Hematopoietic multipotent progenitor cell treated with erythropoietin and hydrocortisone succinate and interleukin-3 and kit ligand, for 17 days (in vitro differentiated cells): ENCODE results near the gene FNIP1.
"Not testable (repeated sequence)": the region's sequence is repeated elsewhere in the genome, so short reads cannot be mapped to it uniquely, and the experiment has no call there.

ENCODE experiments used
- DNase-seq: peaks from one replicate; pipeline ENCODE4 v3.0.0-alpha.2; 2015; ENCODE audit warnings: low spot score

The FNIP1 gene

DNA sequence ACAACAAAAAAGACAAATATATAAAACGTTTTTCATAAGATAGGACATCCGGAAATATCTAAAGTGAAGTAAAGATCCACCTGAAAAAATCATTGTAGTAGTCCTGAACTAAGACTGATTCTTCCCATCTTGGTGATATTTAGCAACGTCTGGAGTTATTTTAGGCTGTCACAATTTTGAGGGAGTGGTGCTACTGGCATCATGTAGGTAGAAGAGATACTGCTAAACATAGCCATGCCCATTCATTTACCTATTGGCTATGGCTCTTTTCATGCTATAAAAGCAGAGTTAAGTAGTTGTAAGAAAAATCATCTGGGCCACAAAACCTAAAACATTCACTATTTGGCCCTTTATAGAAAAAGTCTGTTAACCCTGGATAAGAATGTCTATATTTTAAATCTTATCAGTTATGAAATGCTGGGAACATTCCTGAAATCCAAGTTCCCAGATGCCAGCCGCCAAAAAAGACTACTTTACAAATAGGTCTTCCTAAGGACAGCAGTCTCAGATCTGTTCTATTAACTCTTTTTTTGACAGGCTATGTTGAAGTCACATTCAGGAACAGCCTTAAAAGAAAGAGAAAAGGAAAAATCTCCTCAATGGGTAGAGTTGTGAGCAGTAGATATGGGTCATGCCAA lies 188.8 kb downstream of the FNIP1 start:
- no peak for DNase-seq

DNA sequence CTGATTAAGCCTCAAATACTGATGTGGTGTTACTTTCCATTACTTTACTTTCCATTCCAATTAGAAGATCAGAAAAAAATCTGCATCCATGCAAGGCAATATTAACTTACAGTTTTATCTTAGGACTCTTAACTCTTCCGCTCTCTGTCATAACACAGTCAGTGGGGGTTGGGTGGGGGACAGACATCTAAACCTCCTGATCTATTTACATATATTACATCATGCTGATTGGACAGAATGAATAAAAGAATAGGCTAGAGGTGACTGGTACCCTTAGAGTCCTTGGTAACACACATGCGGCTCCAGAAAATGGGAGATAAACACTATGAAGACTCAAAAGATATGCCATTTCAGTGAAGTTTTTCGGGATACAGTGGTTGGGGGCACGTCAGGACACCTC lies 189.4 kb downstream of the FNIP1 start:
- no peak for DNase-seq

DNA sequence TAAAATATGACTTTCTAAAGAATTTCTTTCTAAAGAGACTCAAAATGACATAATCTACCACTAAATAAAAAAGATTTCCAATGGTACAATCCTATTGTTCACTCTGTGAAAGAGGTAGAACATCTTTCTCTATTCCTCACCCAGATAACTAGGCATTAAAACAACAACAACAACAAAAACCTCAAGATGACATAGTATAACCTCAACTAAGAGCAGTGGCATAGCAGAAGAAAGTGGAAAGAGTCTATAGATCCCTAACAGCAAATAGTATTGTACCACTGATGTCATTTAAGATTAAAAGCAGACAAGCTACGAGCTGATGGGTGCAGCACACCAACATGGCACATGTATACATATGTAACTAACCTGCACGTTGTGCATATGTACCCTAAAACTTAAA lies 191.7 kb downstream of the FNIP1 start:
- DNase-seq: no peak

DNA sequence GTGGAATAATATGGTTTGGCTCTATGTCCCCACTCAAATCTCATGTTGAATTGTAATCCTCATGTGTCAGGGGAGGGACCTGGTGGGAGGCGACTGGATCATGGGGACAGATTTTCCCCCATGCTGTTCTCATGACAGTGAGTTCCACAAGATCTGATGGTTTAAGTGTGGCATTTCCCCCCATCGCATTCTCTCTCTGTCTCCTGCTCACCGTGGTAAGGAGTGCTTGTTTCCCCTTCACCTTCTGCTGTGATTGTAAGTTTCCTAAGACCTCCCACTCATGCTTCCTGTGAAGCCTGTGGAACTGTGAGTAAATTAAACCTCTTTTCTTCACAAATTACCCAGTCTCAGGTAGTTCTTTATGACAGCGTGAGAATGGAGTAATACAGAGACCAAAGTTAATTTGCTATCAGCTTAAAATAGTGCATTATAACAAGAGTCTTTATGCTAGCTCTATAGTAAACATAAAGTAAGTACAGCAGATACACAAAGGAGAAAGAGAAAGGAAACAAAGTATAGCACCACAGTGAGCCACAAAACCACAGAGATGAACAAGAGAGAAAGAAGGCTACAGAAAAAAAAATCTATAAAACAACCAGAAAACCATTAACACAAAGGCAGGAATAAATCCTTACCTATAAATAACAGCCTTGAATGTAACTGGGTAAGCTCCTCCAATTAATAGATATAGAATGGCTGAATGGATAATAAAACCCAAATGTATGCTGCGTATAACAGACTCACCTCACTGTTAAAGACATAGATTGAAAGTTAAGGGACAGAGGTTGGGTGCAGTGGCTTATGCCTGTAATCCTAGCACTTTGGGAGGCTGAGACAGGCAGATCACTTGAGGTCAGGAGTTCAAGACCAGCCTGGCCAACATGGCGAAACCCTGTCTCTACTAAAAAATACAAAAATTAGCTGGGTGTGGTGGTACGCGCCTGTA lies 201.5 kb downstream of the FNIP1 start:
- no peak for DNase-seq

DNA sequence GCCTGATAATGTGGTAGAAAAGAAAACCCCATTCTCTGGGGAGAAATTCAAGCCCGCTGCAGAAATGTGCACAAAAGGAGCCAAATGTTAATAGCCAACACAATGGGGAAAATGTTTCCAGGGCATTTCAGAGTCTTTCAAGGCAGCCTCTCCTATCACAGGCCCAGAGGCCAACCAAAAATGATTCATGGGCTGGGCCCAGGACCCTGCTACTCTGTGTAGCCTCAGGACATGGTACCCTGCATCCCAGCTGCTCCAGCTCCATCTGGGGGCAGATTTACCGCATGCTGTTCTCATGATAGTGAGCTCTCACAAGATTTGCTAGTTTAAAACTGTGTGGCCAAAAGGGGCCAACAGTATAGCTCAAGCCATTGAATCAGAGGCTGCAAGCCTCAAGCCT lies 202.9 kb downstream of the FNIP1 start:
- DNase-seq: no peak

DNA sequence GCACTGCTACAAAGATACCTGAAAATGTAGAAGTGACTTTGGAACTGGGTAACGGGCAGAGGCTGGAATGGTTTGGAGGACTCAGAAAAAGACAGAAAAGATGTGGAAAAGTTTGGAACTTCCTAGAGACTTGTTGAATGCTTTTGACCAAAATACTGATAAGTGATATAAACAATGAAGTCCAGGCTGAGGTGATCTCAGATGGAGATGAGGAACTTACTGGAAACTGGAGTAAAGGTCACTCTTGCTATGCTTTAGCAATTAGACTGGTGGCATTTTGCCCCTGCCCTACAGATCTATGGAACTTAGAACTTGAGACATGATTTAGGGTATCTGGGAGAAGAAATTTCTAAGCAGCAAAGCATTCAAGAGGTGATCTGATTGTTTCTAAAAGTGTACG lies 203.4 kb downstream of the FNIP1 start:
- DNase-seq: not testable (repeated sequence)
